ENCODE measurements around the gene IL10RA.

The IL10RA gene

DNA sequence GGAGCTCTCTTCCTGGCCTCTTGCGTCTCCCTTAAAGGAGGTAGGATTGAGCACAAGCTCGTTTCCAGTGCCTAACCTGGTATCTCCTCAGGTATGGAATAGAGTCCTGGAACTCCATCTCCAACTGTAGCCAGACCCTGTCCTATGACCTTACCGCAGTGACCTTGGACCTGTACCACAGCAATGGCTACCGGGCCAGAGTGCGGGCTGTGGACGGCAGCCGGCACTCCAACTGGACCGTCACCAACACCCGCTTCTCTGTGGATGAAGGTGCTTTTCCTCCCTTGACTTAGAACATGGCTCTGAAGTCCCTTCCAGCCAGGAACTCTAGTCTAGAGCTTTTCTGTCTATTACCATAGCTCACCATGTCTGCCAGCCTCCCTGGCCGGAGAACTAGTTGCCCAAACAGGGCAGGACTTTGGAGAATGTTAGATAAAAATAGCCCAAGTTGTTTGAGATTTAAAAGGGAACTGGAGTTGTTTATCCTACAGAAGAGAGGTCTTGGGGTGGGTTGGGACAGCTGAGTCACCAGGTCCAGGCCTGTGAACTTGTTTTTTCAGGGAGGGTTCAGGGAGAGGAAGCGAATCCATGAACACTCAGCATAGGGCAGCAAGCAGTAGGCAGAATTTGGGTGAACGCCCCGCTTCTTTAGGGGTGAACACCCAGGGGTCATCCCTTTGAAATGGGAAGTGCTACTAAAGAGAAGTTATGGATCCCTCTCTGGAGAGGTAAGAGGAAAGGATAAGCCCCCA, 3.3 kb downstream of the IL10RA start:
- in situ Hi-C loops (cut with HindIII; ENCODE audit: low sequenced_read_pairs), result no loop called here

DNA sequence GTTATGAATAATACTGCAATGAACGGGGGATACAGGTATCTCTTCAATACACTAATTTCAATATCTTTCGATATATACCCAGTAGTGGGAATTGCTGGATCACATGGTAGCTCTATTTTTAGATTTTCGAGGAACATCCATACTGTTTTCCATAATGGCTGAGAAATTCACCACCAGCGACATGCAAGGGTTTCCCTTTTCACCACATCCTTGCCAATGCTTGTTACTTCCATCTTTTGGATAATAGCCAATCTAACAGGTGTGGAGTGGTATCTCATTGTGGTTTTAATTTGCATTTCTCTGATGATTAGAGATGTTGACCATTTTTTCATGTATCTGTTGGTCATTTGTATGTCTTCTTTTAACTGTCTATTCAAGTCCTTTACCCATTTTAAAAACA, 5.9 kb downstream of the IL10RA start:
- in situ Hi-C loops (cut with HindIII; ENCODE audit: low sequenced_read_pairs), result no loop called here

DNA sequence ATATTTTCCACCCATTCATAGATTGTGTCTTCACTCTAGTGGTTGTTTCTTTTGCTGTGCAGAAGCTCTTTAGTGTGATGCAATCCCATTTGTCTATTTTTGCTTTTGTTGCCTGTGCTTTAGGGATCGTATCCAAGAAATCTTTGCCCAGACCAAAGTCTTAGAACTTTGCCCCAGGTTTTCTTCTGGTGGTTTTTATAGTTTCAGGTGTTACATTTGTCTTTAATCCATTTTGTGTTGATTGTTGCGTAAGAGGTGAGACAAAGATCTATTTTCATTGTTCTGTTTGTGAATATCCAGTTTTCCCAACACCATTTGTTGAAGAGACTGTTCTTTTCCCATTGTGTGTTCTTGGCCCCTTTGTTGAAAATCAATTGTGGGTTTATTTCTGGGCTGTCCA, 6.4 kb downstream of the IL10RA start:
- in situ Hi-C loops (cut with HindIII; ENCODE audit: low sequenced_read_pairs), result no loop called here

DNA sequence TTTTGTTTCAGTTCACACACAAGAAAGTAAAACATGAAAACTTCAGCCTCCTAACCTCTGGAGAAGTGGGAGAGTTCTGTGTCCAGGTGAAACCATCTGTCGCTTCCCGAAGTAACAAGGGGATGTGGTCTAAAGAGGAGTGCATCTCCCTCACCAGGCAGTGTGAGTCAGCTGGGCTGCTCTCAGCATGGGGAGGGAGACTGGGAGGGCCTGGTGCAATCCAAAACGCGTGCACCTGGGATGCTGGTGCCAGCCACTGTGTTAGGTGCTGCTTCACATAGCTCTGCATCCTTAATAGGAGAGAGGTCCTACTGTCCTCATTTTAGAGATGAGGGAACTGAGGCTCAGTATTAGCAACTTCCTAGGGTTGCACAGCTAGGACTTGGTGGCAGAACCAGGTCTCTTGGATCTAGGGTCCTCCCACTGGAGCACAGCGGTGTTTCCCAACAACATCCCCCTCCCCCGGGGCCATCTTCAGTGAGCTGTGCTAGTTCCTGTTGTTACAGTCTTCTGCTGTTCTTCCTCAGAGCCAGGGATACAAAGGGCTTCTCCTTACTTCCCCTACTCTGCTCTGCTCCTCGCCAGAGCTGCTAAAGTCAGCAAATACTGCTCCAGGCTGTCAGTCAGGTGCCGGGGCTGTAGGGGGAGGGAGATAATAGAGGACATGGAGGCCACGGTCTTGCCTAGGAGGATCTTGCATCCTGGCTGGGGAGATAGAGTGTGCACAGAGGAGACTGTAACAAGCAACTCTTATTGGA, 8.0 kb downstream of the IL10RA start:
- in situ Hi-C loops (cut with HindIII; ENCODE audit: low sequenced_read_pairs), result no loop called here

DNA sequence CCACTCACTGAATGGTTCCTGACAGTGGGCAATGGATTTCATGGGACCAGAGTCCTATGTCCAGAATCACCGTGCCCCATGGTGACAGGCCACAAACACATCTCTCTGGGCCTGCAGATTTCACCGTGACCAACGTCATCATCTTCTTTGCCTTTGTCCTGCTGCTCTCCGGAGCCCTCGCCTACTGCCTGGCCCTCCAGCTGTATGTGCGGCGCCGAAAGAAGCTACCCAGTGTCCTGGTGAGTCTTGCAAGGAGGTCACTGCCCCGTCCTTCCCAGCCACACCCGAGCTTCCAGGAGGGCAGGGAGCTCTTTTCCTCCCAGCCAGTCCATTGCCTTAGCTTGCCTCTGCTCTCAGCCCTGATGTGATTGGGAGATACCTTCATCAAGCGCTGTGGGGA, 9.3 kb downstream of the IL10RA start:
- in situ Hi-C loops (cut with HindIII; ENCODE audit: low sequenced_read_pairs), result no loop called here

DNA sequence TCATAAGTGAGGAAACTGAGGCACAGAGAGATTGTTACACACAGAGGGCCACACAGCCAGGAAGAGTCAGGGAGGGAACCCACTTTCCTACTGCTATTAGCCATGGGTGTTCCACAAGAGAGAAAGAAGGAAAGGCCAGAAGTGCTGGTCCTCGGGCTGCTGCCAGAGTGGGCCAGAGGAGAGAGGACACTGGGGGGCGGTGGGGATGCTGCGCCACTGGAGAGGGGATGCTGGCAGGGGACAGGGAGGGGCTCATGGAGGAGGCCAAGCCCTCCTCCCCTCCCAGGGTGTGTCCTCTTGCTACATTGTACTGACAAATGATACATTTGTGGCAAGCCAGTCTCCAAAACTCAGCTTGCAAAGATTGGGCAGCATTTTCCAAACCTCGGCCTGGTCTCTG, 9.9 kb downstream of the IL10RA start:
- in situ Hi-C loops (cut with HindIII; ENCODE audit: low sequenced_read_pairs), result no loop called here

DNA sequence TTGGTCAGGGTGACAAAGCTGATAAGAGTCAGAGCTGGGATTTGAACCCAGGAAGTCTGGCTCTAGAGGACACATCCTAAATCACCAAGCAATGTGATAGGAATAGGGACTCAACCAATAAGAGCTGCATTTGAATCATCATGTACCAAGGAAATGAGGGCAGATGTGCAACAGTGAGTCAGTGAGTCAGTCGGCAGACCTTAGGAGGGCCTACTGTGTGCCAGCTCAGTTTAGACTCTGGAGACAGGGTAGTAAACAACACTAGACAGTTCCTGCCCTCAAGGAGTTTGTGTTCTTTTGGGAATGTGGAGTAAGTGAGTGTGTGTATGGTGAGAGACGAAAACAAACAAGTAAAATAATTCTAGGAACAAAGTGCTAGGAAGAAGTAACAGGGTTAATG, 11.2 kb downstream of the IL10RA start:
- in situ Hi-C loops (cut with HindIII; ENCODE audit: low sequenced_read_pairs), result no loop called here

DNA sequence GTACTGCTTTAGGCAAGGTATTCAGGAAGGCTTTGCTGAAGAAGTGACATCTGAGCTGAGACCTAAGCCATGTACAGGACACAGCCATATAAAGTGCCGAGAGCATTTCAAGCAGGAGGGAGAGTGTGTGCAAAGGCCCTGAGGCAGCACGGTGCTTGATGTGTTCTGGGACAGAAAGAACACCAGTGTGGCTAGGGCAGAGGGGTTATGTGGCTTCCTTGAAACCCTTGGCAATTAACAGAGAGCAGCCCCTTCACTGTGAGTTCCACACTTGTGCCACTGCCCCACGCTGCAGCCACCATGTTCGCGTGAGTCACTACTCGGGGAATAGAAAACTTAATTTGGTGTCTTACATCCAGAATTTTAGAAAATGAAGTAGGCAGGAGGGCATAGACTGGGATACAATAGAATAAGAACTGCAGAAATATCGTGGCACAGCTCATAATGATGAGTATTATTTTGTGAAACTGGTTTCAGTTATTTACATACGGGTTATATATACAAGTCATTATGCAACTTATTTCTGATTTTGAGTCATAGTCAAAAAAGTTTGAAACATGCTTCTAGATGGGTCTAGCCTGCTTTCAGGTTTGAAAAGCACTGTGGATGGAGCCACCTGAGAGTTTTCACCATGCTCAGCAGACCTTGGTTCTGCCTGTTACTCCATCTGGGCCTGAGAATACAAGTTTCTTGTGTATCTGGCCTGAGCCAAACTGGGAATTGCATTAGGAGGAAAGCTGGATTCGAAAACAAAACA, 11.8 kb downstream of the IL10RA start:
- in situ Hi-C loops (cut with HindIII; ENCODE audit: low sequenced_read_pairs), result no loop called here

DNA sequence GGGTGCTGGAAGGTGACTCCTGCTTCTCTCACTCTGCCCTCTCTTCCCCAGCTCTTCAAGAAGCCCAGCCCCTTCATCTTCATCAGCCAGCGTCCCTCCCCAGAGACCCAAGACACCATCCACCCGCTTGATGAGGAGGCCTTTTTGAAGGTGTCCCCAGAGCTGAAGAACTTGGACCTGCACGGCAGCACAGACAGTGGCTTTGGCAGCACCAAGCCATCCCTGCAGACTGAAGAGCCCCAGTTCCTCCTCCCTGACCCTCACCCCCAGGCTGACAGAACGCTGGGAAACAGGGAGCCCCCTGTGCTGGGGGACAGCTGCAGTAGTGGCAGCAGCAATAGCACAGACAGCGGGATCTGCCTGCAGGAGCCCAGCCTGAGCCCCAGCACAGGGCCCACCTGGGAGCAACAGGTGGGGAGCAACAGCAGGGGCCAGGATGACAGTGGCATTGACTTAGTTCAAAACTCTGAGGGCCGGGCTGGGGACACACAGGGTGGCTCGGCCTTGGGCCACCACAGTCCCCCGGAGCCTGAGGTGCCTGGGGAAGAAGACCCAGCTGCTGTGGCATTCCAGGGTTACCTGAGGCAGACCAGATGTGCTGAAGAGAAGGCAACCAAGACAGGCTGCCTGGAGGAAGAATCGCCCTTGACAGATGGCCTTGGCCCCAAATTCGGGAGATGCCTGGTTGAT, 12.6 kb downstream of the IL10RA start:
- in situ Hi-C loops (cut with HindIII; ENCODE audit: low sequenced_read_pairs), result no loop called here

DNA sequence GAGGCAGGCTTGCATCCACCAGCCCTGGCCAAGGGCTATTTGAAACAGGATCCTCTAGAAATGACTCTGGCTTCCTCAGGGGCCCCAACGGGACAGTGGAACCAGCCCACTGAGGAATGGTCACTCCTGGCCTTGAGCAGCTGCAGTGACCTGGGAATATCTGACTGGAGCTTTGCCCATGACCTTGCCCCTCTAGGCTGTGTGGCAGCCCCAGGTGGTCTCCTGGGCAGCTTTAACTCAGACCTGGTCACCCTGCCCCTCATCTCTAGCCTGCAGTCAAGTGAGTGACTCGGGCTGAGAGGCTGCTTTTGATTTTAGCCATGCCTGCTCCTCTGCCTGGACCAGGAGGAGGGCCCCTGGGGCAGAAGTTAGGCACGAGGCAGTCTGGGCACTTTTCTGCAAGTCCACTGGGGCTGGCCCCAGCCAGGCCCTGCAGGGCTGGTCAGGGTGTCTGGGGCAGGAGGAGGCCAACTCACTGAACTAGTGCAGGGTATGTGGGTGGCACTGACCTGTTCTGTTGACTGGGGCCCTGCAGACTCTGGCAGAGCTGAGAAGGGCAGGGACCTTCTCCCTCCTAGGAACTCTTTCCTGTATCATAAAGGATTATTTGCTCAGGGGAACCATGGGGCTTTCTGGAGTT, 13.3 kb downstream of the IL10RA start:
- in situ Hi-C loops (cut with HindIII; ENCODE audit: low sequenced_read_pairs), result no loop called here

DNA sequence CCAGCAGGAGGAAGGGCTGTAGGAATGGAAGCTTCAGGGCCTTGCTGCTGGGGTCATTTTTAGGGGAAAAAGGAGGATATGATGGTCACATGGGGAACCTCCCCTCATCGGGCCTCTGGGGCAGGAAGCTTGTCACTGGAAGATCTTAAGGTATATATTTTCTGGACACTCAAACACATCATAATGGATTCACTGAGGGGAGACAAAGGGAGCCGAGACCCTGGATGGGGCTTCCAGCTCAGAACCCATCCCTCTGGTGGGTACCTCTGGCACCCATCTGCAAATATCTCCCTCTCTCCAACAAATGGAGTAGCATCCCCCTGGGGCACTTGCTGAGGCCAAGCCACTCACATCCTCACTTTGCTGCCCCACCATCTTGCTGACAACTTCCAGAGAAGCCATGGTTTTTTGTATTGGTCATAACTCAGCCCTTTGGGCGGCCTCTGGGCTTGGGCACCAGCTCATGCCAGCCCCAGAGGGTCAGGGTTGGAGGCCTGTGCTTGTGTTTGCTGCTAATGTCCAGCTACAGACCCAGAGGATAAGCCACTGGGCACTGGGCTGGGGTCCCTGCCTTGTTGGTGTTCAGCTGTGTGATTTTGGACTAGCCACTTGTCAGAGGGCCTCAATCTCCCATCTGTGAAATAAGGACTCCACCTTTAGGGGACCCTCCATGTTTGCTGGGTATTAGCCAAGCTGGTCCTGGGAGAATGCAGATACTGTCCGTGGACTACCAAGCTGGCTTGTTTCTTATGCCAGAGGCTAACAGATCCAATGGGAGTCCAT, 14.1 kb downstream of the IL10RA start:
- in situ Hi-C loops (cut with HindIII; ENCODE audit: low sequenced_read_pairs), result no loop called here

DNA sequence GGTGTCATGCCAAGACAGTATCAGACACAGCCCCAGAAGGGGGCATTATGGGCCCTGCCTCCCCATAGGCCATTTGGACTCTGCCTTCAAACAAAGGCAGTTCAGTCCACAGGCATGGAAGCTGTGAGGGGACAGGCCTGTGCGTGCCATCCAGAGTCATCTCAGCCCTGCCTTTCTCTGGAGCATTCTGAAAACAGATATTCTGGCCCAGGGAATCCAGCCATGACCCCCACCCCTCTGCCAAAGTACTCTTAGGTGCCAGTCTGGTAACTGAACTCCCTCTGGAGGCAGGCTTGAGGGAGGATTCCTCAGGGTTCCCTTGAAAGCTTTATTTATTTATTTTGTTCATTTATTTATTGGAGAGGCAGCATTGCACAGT, 14.6 kb downstream of the IL10RA start:
- in situ Hi-C loops (cut with HindIII; ENCODE audit: low sequenced_read_pairs), result no loop called here

DNA sequence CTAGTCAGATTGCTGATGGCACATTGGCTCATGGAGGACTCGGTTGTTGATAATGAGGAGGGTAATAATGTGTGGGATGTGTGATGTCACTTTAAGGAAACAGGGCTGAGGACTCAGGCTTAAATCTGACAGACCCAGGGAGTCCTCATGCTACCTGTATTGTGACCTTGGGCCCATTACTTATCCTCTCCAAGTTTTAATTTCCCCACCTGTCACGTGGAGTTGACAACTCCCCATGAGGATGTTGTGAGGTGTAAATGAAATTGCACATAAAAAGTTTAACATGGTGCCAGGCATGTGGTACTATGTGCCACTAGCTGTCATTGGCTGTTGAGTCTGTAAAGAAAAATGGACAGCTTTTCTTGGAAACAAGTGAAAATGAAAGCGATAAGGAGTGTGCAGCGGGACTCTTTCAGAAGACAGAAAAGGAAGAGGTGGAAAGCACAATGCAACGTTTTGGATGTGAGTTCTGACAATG, 15.3 kb downstream of the IL10RA start:
- in situ Hi-C loops (cut with HindIII; ENCODE audit: low sequenced_read_pairs), result no loop called here

DNA sequence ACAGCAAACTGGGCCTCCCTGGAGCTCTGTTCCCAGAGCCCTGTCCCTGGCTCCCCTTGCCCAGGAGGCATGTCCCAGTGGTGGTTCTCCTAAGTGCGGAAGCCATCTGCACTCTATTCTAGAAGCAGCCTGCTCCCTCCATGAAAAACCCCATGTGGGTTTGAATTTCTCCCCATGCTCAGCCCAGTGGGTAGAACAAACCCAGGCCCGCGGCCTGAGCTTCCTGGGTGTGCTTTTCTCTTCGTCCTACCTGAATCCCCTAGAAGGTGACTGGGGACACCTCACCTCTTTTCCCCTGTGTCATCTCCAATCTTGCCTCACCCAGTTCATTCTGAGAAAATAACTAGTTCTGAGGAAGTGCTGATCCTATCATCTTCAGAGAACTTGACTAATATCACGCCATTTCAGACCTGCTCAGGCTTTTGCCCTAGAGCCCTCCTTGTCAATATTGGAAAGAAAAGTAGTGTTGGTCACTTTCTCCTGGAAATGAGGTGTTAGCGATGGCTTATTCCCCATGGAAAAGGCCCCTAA, 15.9 kb downstream of the IL10RA start:
- in situ Hi-C loops (cut with HindIII; ENCODE audit: low sequenced_read_pairs), result no loop called here

DNA sequence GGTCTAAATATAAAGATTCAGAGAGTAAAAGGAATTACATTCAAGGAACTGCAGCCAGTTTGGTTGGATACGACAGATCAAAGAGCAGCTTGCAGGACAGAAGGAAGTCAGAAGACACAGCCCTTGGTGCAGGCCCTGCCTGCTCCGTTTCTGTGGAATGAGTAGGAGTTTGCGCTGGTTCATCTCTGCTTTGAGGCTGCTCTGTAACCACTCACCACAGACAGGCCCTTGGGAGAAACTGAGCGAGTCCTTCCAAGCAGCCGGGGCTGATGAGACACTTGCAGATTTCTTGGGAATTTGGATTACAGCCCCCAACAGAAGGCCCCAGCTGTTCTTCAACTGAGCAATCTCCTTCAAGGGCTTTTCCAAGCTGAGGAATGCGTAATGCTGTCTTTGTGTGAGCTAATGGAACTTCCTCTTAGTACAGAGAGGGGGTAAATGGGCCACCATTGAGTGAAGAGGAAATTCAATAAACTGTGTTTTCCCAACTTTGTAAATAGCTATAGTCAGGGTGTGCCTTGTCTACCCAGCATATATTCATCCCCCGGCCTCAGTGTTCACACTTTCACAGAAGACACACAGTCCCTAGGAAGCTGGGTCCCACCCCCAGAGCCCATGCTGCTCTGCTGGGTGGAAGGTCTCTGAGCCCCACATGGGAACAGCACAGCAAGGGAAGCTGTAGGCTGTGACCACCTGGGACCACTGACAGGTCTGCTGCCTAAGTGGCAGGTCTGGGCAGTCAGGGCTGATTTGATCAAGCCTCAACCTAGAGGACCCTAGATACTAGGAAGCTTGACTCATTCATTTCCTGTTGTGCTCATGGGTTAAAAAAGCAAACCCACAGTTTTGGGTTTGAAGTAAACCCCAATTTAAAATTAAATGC, 16.6 kb downstream of the IL10RA start:
- in situ Hi-C loops (cut with HindIII; ENCODE audit: low sequenced_read_pairs), result no loop called here

DNA sequence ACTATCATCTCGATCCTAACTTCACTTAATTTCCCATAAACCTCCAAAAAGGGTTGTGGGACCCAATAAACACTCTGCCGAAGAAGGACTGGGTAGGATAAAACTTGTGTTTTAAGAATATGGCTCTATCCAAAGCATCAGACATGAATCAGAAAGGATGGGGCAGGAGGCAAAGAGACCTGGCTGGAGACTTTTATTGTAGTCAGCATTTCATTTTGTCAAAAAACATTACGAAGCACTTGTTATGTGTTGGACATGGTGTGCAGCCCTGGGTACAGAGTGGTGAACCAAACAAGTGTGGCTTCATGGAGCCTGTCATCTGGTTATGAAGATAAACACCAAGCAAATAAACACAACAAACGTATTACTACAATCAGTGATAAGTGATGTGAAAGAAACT, 17.3 kb downstream of the IL10RA start:
- in situ Hi-C loops (cut with HindIII; ENCODE audit: low sequenced_read_pairs), result no loop called here

DNA sequence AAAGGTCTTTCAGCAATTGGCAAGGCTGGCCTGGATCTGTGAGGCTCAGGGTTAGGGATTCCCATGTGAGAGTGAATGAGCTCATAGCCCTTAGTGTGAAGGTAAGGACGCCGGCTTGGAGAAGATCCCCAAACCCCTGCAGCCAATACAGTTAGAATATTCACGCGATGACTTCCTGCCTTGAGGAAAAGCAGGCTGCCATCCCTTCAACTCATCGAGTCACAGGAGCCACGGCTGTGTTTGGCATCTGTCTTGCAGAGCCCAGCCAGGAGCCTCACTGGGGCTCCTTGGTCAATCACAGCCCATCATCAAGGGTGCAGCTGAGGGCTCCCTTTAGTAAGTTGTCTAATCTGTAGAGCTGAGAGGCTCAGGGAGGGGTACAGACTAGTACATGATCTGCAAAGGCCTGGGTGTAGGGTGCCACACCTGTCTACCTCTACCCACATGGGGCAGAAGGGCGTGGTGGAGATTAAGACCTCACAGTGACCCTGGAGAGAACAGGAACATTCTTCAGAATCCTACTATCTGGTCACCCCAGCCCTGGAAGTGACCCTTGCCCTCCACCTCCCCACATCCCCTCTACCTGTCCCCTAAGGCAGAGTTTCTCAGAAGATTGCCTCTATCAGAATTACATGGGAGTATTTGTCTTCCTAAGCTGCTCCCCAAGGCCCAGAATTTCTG, 18.5 kb downstream of the IL10RA start:
- in situ Hi-C loops (cut with HindIII; ENCODE audit: low sequenced_read_pairs), result no loop called here

All from endothelial cell of hepatic sinusoid (primary cell).